SKM-1 treated with dmso at 0.1 percent for 144 hours (cell line): Measurements from ENCODE around the gene ERI3.

Experiments used
- DNase-seq: peaks from one replicate; lab custom pipeline; 2025; ENCODE audit not compliant: unreplicated experiment; lab: John Stamatoyannopoulos, UW

The ERI3 gene

DNA sequence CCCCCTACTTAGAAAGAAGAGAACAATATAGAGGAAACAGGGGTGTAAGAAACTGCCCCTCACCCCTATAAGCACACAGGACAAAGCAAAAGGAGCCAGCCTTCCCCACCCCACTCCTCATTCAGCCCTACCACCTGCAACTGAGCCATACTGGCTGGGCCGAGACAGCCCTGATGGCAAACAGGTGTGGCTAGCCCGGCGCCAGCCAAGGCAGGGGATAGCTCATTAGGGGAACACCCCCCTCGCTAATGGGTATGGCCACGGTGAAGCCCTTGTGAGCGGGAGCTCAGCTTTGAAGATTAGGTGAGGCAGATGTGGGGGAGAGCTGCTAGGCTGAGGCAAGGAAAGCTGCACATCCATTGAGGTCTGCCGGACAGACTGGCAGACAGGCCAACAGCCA lies 65.5 kb downstream of the ERI3 start:
- DNase-seq: no peak

DNA sequence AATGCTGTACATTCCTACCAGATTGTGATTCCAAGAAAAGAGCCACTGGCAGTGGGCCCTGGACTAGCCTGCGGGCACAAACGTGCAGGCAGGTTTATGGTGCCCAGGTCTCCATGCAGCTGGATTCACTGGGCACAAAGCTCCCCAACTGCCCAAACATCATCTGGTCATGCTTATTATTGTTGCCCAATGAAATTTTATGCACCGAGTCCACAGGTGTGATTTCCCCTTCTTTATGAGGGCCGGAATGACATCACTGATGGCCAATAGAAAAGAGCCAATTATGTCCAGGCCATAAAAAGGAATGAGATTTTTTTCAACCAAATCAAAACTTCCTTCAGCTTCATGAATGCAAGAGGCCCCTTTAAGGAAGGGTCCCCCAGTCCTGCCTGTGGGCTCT lies 66.2 kb downstream of the ERI3 start:
- no peak for DNase-seq

DNA sequence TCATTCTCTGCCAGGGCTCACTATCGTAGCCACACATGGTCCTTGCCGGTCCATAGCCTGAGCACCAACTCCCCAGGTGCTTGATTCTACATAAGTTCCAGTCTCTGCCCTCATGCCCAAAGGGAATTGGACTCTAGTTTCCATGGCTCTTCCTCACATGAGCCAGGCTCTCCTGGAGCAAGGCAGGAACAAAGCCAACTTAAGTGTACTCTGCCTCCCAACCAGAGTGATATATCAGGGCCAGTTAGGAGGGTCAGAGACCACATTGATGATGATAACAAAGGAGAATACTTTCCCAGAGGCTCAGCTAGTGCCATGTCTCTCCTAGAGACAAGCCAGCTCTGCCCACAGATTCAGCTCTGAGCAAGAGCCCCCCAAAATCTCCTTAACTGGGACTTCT lies 70.9 kb downstream of the ERI3 start:
- DNase-seq: no peak

DNA sequence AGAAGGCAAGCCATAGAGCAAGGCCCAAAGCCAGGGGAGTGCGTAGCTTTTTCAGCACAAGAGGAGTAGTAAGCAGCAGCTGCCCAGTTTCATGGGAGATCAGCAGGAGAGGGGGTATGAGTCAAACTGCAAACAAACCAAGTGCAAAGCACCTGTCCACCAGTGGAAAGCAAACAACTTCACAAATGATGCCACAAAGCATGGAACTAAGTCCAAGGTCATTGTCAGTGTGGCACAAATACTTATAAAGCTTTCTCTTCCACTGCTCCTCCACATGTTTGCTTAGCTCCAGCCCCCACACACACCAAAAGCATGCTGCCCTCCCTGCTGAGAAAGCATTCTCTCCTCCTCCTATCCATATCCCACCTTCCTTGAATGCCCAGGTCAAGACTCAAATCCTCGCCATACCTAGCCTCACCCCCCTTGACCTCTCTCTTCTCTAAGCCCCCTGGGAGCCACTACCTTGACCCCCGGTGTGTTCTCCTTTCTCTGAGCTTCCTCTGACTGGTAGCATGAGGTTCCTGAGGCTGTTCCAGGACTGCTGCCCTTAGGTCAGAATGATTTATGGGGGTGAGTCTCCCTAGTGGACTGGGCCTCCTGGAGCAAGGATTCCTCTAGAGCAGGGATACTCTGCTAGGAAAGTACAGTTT lies 71.4 kb downstream of the ERI3 start:
- no peak for DNase-seq

DNA sequence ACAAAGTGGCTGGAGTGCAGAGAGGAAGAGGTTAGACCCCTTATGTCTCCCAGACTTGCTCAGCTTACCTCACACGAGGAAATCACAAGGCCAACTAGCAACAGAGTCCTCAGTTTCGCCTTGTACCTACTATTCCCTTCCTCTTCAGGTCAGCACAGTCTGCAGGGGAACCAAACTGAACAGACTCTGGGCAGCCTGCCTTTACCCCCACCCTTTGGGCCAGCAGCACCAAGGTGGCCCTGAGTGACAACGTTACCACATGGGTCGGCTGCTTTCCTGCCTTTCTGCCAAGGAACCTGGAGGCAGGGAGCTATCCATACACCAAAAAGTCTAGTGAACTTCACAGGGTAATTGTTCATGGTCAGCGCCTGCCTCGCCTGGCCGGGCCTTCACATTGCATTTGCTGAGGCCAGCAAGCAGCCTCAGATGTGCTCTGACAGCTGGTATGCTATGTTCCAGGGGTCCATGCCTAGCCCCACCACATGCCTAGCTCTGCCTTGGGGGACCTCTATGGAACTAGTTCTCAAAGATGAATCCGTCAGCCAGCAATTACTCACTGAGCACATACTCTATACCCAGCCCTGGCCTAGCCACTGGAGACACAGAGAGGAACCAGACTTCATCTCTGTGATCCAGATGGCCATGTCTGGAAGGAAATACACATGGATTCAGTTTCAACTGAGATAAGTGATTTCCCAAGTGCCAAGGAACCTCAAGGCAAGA lies 72.2 kb downstream of the ERI3 start:
- DNase-seq: no peak

DNA sequence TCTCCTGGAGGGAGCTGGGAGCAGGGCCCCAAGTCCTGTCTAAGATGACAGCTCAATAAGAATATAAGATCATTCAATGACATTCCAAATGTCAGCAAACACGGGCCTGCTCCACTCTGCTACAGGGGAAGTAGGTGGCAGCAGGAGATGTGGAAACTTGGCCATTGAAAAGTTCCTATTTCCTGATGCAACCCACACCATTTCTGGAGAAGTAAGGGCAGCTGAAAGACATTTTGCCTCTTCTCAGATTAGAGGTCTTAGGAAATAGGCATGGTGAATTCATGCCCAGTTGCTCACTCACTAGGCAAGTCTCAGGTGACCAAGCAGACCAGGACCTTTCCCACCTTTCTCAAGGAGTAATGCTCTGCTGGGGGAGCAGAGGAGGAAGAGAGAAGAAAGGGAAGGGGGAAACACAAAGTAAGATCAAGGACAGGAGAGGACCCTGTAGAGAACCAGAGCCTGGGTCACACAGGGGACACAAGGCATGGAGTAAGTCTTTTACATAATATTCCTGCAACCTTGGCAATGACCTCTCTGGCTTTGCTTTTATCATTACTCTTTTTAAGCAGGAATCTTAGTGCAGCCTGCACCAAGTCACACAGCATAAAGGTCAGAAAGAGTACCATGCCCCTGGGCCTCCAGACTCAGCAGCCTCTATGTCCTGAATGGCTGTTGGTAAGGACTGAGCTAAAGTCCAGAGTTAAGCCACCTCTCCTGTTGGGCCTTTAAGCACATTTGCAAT lies 72.9 kb downstream of the ERI3 start:
- DNase-seq: peak; percentile 13

DNA sequence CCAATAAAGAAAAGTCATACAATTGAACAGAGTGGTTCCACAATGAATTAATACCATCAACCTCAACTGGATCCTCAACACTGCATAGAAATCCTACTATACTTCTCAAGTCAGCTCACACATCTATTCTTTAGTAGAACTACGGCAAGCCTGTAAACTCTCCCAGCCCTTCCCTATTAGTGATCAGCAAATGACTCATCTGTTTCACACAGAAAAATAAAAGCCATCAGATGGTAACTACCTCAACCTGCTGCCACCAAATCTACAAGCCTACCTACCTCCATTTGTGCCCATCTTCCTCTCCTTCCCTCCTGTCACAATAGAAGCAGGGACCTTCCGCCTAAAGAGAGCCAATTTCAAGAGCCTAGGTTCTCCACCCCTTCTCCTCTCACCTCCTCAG lies 78.2 kb downstream of the ERI3 start:
- no peak for DNase-seq

DNA sequence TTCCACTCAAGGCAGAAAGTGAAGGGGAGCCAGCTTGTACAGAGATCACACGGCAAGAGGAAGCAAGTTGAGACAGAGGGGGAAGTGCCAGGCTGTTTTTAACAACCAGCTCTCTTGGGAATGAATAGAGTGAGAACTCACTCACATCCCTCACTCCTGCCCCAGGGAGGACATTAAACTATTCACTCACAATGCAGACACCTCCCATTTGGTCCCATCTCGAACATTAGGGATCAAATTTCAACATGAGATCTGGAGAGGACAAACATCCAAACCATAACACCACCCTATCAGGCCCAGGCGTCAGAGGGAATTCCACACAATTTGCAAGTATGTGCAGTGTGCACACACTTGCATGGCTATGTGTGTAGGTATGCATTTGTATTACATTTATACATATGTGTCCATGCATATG lies 79.1 kb downstream of the ERI3 start:
- DNase-seq: peak; percentile 54

DNA sequence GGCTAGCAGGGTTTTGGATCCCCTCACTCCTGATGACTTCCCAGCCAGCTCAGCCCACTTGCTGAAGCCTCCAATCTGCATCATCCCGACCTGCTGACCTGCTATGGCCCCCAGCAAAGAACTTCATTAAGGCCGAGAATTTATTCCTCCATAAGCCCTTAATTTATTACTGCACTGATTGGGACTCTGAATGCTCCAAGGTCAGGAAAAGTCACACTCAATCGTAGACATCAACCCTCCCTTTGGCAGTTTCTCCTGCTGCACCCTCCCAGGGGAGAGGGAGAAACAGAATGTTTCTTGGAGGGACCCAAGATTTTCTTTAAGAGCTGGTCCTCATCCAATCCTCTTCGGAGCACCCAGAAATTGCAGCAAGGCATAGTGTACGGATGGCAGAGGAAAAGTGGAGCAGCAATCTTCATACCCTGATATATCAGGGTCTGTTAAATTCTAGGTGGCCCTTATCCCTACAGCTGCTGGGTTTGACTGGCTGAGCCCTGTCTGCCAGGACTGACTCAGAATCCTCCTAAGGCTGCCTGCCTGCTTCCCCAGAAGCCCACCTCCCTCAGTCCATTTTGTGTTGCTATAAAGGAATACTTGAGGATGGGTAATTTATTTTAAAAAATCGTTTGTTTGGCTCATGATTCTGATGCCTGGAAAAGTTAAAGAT lies 79.6 kb downstream of the ERI3 start:
- no peak for DNase-seq

DNA sequence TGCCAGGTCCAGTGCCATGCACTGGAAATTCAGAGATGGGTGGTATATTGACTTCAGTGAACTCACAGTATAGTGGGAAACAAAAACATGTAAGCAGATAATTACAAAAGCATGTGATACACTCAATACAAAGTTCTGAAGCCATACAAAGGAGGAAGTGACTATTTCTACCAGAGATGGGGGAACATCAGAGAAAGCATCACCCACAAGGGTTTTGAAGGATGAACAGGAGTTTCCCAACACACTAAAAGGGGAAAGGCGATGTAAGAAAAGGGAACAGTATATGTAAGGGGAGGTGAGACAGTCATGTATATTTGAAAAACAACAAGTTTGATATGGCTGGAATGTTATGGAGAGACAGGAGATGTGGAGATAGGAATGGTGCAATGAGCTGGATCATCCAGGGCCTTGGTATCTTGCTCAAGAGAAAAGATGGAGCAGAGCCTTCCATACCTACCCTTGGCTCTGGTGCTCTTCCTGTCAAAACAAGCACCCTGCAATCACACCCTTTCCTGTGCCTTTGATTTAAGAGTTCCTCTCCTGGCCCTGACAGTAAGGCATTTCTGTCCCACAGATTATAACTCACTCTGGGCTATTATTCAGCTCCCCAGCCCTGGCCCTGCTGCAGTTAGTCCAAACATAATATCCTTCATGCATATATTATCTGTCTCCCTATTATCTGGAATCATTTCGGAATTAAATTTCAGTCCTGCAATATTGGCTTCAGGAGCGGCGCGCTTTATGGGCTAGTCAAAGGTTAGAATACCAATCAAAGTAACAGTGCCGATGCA lies 81.3 kb downstream of the ERI3 start:
- peak; percentile 45 for DNase-seq

DNA sequence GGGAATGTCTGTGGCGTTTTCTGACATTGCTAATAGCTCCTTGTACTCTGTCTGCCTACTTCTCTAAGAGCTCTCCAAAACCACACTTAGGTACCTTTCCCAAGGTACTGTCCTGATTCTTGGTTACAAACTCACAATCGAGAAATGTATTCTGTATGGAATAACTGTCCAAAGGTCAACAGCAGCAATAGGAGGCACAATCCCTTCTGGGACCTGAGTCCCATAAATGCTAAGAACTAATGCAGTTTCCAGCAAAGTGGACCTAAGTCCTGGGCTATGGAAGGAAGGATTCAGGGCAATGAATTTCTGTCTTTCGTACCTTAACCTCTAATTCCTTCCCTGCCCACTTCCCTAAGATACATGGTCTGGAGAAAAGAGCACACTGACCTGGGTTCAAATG lies 82.1 kb downstream of the ERI3 start:
- DNase-seq: no peak

DNA sequence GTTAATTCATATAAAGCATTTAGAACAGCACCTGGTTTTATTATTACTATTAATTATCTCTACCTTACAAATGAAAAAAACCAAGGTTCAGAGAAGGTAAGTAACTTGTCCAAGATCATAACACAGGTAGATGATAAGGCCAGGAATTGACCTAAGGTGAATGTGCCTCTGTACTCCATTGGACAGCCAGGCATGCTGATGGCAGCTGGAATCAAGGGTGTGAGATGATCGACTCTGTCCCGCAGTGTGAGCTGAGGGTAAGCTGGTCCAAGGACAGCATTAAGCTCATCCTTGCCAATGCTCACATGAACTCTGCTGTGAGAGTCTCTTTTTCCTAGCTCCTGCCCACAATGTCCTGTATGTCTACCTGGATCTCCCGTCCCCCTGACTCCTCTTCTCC lies 83.4 kb downstream of the ERI3 start:
- no peak for DNase-seq

DNA sequence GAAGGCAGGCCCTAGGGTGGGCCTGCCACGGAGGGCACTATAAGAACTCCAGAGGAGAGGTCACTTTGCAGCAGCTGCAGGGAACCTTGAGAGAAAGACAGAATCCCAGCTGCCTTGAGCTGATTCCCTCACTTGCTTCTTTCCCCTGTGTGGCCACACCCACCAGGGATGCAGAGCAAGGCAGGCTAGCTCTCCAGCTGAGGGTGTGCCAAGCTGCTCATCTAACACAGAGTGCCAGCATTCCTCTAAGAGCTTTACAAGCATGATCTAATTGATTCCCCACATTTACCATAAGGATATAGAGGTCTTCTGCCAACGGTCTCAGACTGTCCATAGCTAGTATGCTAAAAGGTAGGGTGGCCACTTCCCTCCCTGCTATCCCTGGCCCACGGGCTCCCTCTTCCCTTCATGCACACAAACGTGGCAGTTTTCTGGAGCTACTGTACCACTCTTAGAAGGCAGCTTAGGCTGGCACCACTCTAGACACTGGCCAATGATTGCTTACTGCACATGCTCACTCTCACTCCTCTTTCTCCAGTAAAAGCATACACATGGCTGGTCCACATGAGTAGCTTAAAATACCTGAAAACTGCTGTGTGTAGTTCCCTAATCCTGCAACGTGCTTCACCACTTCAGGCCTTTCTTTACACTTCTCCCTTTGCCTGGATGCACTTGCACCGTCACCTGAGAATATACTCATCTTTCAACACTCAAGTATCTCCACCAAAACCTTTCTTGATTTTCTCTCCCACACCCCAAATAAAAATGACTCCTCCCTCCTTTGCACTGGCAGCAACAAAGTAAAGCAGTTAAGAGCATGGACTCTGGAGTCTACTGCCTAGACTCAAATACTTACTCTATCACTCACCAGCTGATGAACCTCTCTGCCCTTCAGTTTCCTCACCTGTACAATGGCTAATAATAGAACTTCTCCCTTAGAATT lies 84.1 kb downstream of the ERI3 start:
- no peak for DNase-seq

DNA sequence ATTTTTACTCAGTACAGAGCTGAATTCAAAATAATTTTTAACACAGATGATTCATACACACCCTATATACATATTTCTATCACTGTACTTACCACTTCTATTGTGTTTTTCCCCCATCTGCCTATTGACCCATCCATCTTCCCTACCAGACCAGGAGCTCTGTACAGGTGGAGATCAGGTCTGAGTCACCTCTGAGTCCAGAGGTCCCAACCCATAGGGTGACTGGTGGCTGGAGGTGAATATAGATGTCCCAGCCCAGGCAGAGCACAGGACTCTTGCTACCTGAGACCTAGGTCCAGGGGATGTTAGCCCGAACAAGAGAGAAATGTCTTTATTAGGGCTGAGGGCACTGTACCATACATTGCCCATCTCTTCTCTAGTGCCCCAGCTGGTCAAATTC lies 87.0 kb downstream of the ERI3 start:
- no peak for DNase-seq

DNA sequence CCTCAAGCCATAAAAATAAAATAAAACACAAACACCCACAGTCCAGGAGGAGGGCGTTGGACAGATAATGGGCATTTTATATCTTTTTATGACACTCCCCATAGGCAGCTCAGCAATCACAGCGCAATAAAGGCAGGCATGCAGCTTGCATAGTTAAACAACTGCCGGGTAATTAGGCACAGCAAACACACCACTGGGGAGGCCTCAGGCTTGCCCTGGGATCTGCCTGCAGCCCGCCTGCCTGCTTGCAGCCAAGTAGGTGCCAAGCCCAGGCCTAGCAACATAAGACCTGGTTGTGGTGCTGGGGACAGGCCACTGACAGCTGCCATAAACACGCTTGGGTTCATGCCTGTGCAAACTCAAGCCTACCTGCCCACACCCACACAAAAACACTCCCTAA lies 87.6 kb downstream of the ERI3 start:
- DNase-seq: no peak

DNA sequence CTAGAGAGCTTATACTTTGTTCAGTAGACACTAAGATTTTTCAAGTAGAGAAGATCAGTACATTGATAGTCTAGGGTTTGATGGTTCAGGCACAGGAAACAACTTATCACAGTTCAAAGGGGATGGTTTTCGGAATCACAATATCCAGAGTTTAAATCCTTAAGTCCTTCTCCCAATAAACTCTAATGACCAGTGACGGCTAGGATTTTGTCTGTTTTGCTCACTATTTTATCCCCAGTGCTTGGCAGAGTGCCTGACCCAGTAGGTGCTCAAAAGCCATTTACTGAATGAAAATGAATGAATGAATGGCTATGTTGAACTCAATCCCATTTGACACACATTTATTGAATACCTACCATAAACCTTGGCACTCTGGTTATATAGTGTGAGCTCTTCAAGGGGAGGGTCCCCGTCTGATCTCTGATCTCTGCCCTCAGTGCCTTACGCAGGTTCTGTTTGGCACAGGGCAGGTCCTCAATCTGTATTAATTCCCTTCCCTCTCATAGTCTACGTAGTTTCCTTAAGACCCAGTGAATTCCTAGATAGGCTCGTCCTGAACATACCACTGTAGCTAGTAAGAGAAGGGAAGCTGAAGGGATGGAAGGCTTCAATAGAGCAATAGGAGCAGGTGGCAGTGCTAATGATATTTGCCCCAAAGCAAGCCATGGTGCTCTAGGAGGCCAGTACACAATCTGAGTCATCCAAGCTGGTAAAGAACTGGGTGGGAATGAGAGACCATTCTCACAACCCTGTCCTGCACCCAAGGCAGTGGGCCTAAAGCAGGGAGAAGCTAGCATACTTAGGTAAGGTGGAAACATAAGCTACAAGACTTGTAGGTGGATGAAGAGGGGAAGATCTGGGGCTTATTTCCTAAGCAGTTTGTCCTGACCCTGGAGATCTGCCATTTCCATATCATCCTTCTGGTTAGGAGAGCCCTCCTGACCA lies 88.4 kb downstream of the ERI3 start:
- no peak for DNase-seq

DNA sequence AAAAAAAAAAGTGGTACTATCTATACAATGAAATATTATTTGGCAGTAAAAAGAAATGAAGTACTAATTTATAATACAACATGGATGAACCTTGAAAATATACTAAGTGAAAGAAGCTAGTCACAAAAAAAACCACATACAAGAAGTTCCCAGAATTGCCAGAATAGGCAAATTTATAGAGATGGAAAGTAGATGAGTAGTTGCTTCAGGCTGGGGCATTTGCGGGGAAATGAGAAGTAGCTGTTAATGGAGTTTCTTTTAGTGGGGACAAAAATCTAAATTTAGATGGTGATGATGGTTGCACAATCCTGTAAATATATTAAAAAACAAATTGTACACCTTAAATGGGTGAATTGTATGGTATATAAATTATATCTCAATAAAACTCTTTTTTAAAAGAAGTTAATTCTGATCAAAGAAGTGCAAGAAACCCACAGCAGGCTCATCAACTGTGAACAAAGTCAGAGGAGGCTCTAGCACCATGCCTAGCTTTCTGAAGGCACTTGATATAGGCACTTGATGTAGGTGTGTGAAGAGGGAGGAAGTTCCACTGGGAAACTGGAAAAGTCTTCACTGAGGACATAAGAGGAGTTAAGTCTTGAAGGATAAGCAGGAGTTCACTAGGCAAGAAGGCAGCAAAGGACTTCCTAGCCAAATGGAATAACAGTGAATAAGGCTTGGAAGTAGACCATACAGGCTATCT lies 89.2 kb downstream of the ERI3 start:
- no peak for DNase-seq

DNA sequence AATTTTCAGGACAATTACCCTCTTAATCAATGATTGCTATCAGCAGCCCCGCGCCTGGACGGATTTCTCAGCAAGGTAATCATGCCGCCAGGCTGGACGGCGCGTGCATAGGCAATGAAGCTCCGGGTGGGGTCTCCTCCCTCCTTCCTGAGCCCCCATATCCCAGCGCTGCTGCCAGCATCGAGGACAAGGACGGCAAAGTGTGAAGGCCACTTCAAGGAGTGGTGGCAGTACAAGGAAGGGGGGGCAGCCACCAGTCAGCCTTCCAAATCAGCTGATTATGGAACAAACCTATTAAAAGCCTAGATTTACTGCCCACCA lies 90.6 kb downstream of the ERI3 start:
- DNase-seq: no peak
